Right lobe of liver (tissue), 4 donors: ENCODE data around the gene ST8SIA6.

Experiments used
- CTCF ChIP-seq, 4 donors: fragments of 200-600 bp in 3 of 4; fragments of 450-650 bp in 1 of 4; IDR thresholded peaks; one replicate each; pipeline versions ENCODE4 v1.5.1 to v1.8.0; 2016 to 2022; ENCODE audit warnings: antibody characterized with exemption in 4 of 4, mild to moderate bottlenecking in 2 of 4
- POLR2A ChIP-seq: fragments of 450-650 bp; IDR thresholded peaks from one replicate; pipeline ENCODE4 v1.6.1; 2017; ENCODE audit warnings: antibody characterized with exemption, mild to moderate bottlenecking
- donor health status: DM: no; HTN: no; CAD: no.
- donor health status: DM: no; HTN: no; CAD: no.
- donor health status: DM: no; HTN: yes; CAD: no.

- no peak for TF ChIP-seq POLR2A
- no peak for TF ChIP-seq CTCF (IDR thresholded peaks at IDR 0.05)
Observed at GRCh38 chr10:17407047-17407446, 47.3 kb downstream of the ST8SIA6 start.
